ENCODE results near the gene DENND2C.

Gene DENND2C

DNA sequence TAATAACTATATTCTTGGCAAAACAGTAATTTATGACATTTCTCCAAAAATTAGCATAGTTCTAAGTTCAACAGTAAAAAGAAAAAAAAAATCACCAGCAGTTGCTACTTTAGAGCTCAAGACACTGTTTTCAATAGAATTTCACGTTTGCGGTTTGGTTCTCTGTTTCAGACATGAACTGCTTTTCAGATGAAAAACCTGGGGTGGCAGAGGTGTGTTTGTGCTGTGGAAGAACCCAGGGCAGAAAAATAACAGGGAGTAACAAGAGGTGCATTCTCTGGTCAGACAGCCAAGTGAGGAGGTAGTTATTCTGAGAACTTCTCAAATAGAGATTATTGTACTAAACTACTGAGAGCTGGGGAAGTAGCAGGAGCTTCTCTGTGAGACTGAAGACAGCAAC is 37.8 kb upstream of the DENND2C start:
- Histone ChIP-seq H3K4me2 (peak overlapping the region; percentile 82), H4K20me1 (ENCODE audit: insufficient read depth) (no peaks in the 10 kb centered on the region), H3K9ac (no peak overlapping the region), H3K4me3 (IDR thresholded peaks at IDR 0.05; ENCODE audit: insufficient read depth, low read depth, low read length) (no peak overlapping the region), H3K79me2 (ENCODE audit: insufficient read depth, low read depth) (no peaks in the 10 kb centered on the region; the same call in 1 of the 2 replicates), H3K27ac (peak overlapping the region; percentile 62), H3K36me3 (ENCODE audit: insufficient read depth) (no peaks in the 10 kb centered on the region), H2AFZ (ENCODE audit: low read depth) (no peak overlapping the region), H3K27me3 (ENCODE audit: insufficient read depth, low read depth) (no peaks in the 10 kb centered on the region), H3K4me1 (ENCODE audit: low read depth, poor library complexity, severe bottlenecking) (peaks cover 93% of the 10 kb centered on the region)
- TF ChIP-seq, protein P1, sequence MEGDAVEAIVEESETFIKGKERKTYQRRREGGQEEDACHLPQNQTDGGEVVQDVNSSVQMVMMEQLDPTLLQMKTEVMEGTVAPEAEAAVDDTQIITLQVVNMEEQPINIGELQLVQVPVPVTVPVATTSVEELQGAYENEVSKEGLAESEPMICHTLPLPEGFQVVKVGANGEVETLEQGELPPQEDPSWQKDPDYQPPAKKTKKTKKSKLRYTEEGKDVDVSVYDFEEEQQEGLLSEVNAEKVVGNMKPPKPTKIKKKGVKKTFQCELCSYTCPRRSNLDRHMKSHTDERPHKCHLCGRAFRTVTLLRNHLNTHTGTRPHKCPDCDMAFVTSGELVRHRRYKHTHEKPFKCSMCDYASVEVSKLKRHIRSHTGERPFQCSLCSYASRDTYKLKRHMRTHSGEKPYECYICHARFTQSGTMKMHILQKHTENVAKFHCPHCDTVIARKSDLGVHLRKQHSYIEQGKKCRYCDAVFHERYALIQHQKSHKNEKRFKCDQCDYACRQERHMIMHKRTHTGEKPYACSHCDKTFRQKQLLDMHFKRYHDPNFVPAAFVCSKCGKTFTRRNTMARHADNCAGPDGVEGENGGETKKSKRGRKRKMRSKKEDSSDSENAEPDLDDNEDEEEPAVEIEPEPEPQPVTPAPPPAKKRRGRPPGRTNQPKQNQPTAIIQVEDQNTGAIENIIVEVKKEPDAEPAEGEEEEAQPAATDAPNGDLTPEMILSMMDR (conservative IDR thresholded peaks at IDR 0.05; ENCODE audit: low read depth, low read length): no peak

GRCh38 chr1:114703242-114703641 is 33.4 kb upstream of the DENND2C start:
- Histone ChIP-seq H2AFZ (ENCODE audit: low read depth) (no peak overlapping the region), H3K36me3 (ENCODE audit: insufficient read depth) (no peaks in the 10 kb centered on the region), H3K27ac (peak overlapping the region; percentile 62), H3K4me2 (peak overlapping the region; percentile 98), H3K4me3 (IDR thresholded peaks at IDR 0.05; ENCODE audit: insufficient read depth, low read depth, low read length) (peak overlapping the region; percentile 42), H4K20me1 (ENCODE audit: insufficient read depth) (no peaks in the 10 kb centered on the region), H3K9ac (peak overlapping the region; percentile 14; the same call in 1 of the 2 replicates), H3K4me1 (ENCODE audit: low read depth, poor library complexity, severe bottlenecking) (peaks cover 100% of the 10 kb centered on the region), H3K79me2 (ENCODE audit: insufficient read depth, low read depth) (no peaks in the 10 kb centered on the region; the same call in 1 of the 2 replicates), H3K27me3 (ENCODE audit: insufficient read depth, low read depth) (no peaks in the 10 kb centered on the region)
- TF ChIP-seq, protein P1 (conservative IDR thresholded peaks at IDR 0.05; ENCODE audit: low read depth, low read length): no peak

DNA sequence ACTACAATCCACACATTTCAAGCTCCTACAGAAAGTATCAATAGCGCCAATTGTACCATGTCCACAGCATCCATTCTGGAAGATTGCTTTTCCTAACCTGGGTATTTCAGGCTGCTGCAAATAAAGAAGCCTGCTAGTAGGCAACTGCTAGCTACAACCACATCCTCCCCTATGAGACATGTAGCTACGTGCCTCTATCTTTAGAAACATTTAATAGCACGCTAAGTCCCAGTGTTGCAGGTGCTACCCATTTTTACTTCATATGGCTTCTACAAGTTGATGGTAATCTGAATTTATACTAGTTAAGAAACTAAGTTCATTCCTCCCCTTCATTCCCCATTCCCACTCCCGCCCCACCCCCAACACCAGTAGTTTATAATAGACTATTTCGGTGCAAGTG is 32.9 kb upstream of the DENND2C start:
- TF ChIP-seq, protein P1 (conservative IDR thresholded peaks at IDR 0.05; ENCODE audit: low read depth, low read length): no peak
- Histone ChIP-seq H3K4me2 (peak overlapping the region; percentile 98), H3K79me2 (ENCODE audit: insufficient read depth, low read depth) (no peaks in the 10 kb centered on the region; the same call in 1 of the 2 replicates)

GRCh38 chr1:114701931-114702330 is 32.1 kb upstream of the DENND2C start:
- Histone ChIP-seq H3K36me3 (ENCODE audit: insufficient read depth) (no peaks in the 10 kb centered on the region), H4K20me1 (ENCODE audit: insufficient read depth) (no peaks in the 10 kb centered on the region), H3K4me1 (ENCODE audit: low read depth, poor library complexity, severe bottlenecking) (peaks cover 100% of the 10 kb centered on the region), H3K27me3 (ENCODE audit: insufficient read depth, low read depth) (no peaks in the 10 kb centered on the region), H3K27ac (peak overlapping the region; percentile 62), H3K9ac (peak overlapping the region; percentile 14; the same call in 1 of the 2 replicates), H3K79me2 (ENCODE audit: insufficient read depth, low read depth) (no peaks in the 10 kb centered on the region; the same call in 1 of the 2 replicates), H2AFZ (ENCODE audit: low read depth) (no peak overlapping the region), H3K4me3 (IDR thresholded peaks at IDR 0.05; ENCODE audit: insufficient read depth, low read depth, low read length) (no peak overlapping the region), H3K4me2 (peak overlapping the region; percentile 98)
- TF ChIP-seq, protein P1 (conservative IDR thresholded peaks at IDR 0.05; ENCODE audit: low read depth, low read length): no peak

More for the DNA sequence above, 32.9 kb upstream of the DENND2C start:
- H2AFZ ChIP-seq (ENCODE audit: low read depth): no peak overlapping the region
- peaks cover 100% of the 10 kb centered on the region for H3K4me1 ChIP-seq (ENCODE audit: low read depth, poor library complexity, severe bottlenecking)
- H4K20me1 ChIP-seq (ENCODE audit: insufficient read depth): no peaks in the 10 kb centered on the region
- peak overlapping the region; percentile 14; the same call in 1 of the 2 replicates for H3K9ac ChIP-seq
- no peaks in the 10 kb centered on the region for H3K27me3 ChIP-seq (ENCODE audit: insufficient read depth, low read depth)
- H3K36me3 ChIP-seq (ENCODE audit: insufficient read depth): no peaks in the 10 kb centered on the region
- peak overlapping the region; percentile 62 for H3K27ac ChIP-seq
- H3K4me3 ChIP-seq (IDR thresholded peaks at IDR 0.05; ENCODE audit: insufficient read depth, low read depth, low read length): peak overlapping the region; percentile 42

Measured in KMS-11 (cell line).